ENCODE measurements around the gene GXYLT1.

DNA sequence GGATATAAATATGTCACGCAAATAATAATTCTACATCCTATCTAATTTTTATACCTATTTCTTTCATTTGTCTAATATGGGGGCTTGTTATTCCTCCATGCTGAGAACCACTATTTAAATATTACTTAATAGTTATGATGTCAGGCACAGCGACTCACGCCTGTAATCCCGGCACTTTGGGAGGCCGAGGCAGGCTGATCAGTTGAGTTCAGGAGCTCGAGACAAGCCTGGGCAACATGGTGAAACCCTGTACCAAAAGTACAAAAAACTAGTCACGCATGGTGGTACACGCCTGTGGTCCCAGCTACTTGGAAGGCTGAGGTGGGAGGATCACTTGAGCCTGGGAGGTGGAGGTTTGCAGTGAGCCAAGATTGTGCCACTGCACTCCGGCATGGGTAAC is 45.2 kb downstream of the GXYLT1 start:
- TF ChIP-seq CTCF (IDR thresholded peaks at IDR 0.05) (no peak), EP300 (IDR thresholded peaks at IDR 0.05) (no peak)

Measured in tibial nerve (tissue), 4 donors.